Lower leg skin (tissue), 4 donors: Measurements from ENCODE around the gene TMC8. TPM values are rescaled to one million over a fixed set of nuclear protein-coding genes. Genes with fewer than 3 reads are reported as not detected.
"Not testable (repeated sequence)": the region's sequence is repeated elsewhere in the genome, so short reads cannot be mapped to it uniquely, and the experiment has no call there.

Experiments
- DNase-seq, 2 donors: peaks; one replicate each; pipeline ENCODE4 v3.0.0-alpha.2; 2019; ENCODE audit warnings: low spot score in 2 of 2
- H3K4me3 ChIP-seq: fragments of 200-600 bp; sonication (generic); 2 replicates; pipeline ENCODE4 v1.5.1; 2017; ENCODE audit warnings: mild to moderate bottlenecking, low read depth; ENCODE audit not compliant: poor library complexity, severe bottlenecking
- POLR2A ChIP-seq, 2 donors: fragments of 450-650 bp; IDR thresholded peaks; one replicate each; pipeline ENCODE4 v1.6.1; 2016 to 2017; ENCODE audit warnings: antibody characterized with exemption in 2 of 2, mild to moderate bottlenecking in 1 of 2, moderate library complexity in 1 of 2
- WGBS, 2 donors: methylation state at CpG; one replicate each; pipeline ENCODE4 v1.1.5; 2018; 5-methylcytosine and 5-hydroxymethylcytosine counted together
- intact Hi-C: fragments of 100-400 bp; cut with DNase I; formaldehyde crosslinking; loops from one replicate; pipeline ENCODE4 v1.15.0; 2023; ENCODE audit warnings: low total_unique reads
- total RNA-seq, 4 donors: library from RNA; depleted of rRNA; stranded (reverse); fragments of >200 nt; gene quantifications; one replicate each; pipeline ENCODE4 v1.1.0, GENCODE V29; 2016
- TF ChIP-seq, protein P1 (sequence below), 3 donors: fragments of 450-650 bp; IDR thresholded peaks; one replicate each; pipeline ENCODE4 v1.5.1; 2016; ENCODE audit warnings: antibody characterized with exemption in 3 of 3, mild to moderate bottlenecking in 3 of 3, moderate library complexity in 2 of 3

Gene TMC8
- total RNA-seq, 4 donors from 2014 or later = 1.5 to 2.7 (median 1.7) TPM

DNA sequence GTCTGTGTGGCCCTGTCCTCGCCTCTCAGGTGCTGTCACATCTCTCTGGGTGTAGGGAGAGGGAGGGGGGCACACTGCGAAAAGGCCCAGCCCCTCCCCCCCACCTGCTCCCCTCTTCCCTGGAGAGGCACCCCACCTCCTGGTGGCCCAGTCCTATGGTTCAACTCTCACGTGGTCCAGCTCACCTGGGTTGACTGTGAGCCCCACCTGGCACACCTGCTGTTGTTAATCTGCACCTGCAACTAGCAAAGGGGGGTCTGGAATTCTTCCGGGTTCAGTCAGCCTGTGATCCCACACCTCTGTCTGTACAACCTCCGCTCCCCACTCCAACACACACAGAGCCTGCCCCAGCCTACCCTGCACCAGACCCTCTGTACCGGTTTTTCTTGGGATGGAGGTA is 35.8 kb downstream of the TMC8 start:
- no peak for DNase-seq
- no peak overlapping the region for H3K4me3 ChIP-seq
- TF ChIP-seq, protein P1, sequence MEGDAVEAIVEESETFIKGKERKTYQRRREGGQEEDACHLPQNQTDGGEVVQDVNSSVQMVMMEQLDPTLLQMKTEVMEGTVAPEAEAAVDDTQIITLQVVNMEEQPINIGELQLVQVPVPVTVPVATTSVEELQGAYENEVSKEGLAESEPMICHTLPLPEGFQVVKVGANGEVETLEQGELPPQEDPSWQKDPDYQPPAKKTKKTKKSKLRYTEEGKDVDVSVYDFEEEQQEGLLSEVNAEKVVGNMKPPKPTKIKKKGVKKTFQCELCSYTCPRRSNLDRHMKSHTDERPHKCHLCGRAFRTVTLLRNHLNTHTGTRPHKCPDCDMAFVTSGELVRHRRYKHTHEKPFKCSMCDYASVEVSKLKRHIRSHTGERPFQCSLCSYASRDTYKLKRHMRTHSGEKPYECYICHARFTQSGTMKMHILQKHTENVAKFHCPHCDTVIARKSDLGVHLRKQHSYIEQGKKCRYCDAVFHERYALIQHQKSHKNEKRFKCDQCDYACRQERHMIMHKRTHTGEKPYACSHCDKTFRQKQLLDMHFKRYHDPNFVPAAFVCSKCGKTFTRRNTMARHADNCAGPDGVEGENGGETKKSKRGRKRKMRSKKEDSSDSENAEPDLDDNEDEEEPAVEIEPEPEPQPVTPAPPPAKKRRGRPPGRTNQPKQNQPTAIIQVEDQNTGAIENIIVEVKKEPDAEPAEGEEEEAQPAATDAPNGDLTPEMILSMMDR (IDR thresholded peaks at IDR 0.05) = no peak
- no peak for TF ChIP-seq POLR2A (IDR thresholded peaks at IDR 0.05)
- WGBS, 2 donors = 64 to 68% methylated on average over 6 of the region's 6 CpGs
- intact Hi-C loops = no loop called here

DNA sequence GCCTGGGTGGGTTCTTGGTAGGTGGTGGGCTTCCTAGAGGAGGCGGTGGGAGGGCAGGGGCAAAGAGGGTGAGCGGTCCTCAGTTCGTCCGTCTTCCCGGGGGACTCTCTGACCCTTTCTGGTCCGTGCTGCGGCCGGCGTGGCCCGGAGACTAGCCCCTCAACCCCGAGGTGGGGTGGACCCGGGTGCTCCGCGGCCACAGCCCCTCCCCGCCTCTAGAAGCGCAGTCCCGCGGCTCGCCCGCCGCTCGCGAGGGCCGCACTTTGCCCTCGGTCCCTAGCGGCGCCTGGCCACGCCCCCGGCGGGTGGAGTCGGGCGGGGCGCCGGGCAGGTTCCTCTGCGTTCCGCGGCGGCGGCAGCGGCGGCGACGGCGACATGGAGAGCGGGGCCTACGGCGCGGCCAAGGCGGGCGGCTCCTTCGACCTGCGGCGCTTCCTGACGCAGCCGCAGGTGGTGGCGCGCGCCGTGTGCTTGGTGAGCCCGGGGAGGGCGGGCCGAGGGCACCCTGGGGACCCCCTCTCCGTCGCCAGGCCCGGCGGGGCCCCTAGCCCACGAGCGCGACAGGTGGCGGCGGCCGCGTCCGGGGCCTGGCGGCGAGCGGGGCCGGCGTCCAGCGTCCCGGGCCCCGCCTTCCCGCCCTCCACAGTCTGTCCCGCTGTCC is 37.8 kb downstream of the TMC8 start, which contains the start of gene SYNGR2:
Gene SYNGR2, plus strand, starts transcription at position 340 of the 661 bp plus-strand sequence. Its CDS starts 36 bp downstream, at position 376.
- 0% methylated on average over 2 to 12 of the region's 84 CpGs for whole genome bisulfite sequencing, 2 donors
- peak in 1 of 2 donors; percentile 96 for DNase-seq
- H3K4me3 ChIP-seq = peak within 1 kb of the TSS; percentile 73
- TF ChIP-seq, protein P1 (IDR thresholded peaks at IDR 0.05) = no peak
- TF ChIP-seq POLR2A (IDR thresholded peaks at IDR 0.05) = peak in 1 of 2 donors; percentile 55
- intact Hi-C loops = no loop called here

DNA sequence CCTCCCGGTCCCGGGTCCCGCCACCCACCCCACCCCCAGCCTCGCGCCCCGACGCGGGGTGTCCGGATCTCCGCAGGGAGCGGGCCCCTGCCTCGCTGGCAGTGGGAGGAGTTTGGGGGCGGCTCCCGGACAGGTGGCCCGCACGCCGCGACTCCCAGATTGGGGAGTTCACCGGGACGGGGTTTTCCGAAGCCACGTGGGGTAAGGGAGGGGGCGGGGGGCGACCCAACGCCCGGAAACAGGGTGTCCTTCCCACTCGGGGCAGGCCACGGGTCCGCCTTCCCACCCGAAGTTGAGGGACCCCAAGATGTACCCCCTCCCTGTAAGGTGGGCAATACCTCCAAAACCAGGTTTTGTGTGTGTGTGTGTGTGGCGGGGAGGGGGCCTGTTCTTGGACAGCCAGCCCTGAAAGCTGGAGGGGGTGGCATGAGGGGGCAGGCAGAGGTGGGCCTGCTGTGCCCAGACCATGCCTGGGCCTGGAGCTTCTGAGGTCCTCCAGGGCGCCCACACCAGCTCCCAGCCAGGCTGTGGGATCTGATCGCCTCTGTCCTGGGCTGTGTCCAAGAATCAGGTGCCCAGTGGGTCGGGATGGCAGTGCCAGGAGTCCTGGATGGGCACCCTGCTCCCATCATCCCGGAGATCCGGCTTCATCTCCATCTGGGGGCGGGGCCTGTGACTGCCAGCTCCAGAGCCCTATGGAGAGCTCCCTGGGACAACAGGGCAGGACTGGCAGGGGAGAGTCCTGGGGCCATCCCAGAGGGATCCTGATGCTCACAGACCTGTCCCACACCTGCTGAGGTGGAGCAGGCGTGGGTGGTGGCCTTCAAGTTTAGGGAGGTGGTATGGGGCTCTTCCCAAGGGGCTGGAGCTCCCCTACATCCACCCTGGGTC is 38.6 kb downstream of the TMC8 start:
- H3K4me3 ChIP-seq = peak overlapping the region; percentile 73
- no peak for DNase-seq
- 6 to 11% methylated on average over 10 to 24 of the region's 38 CpGs for WGBS, 2 donors
- intact Hi-C loops = no loop called here
- TF ChIP-seq POLR2A (IDR thresholded peaks at IDR 0.05) = no peak
- TF ChIP-seq, protein P1 (IDR thresholded peaks at IDR 0.05) = no peak

DNA sequence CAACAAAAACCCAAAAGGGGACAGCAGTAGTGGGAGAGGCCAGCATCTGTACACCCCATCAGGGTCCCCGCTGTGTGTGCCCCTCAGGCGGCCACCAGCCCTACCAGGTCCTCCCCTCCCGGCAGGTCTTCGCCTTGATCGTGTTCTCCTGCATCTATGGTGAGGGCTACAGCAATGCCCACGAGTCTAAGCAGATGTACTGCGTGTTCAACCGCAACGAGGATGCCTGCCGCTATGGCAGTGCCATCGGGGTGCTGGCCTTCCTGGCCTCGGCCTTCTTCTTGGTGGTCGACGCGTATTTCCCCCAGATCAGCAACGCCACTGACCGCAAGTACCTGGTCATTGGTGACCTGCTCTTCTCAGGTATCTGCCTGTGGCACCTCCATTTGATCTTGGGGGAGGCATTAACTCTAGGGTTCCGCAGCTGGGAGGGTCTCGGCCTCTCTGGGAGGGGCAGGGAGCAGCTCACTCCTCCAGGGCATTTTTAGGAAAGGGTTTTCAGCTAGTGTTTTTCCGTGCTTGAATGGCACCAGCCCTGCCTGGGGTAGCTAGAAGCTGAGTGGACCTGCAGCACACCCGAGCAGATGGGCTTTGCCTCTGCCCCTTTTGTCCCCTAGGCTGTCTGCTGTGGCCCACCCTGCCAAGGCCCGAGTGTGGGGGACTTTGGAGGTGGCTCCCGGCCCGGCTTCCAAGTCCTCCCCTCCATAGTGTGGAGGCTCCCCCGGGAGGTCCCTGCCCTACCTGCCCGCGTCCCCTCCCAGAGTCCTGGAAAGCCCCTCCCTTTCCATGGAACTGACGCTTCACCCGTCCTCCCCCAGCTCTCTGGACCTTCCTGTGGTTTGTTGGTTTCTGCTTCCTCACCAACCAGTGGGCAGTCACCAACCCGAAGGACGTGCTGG is 40.4 kb downstream of the TMC8 start:
- H3K4me3 ChIP-seq = no peak overlapping the region
- WGBS, 2 donors = 81 to 85% methylated on average over 24 to 31 of the region's 31 CpGs
- TF ChIP-seq, protein P1 (IDR thresholded peaks at IDR 0.05) = no peak
- no peak for TF ChIP-seq POLR2A (IDR thresholded peaks at IDR 0.05)
- intact Hi-C loops = no loop called here
- DNase-seq = no peak

GRCh38 chr17:78171591-78172248 is 41.1 kb downstream of the TMC8 start:
- DNase-seq, H3K4me3 ChIP-seq, intact Hi-C loops: not testable (repeated sequence)
- 75 to 79% methylated on average over 15 to 19 of the region's 19 CpGs for WGBS, 2 donors
